Nephron progenitor cell (in vitro differentiated cells): ENCODE measurements around the gene TIMP4.

Experiments
- DNase-seq: peaks from one replicate; pipeline ENCODE4 v3.0.0; 2021
- H3K27ac Mint-ChIP-seq: 2 replicates; pipeline ENCODE4 v1.8.0; 2021; ENCODE audit warnings: mild to moderate bottlenecking, moderate library complexity, mixed read lengths
- H3K27me3 Mint-ChIP-seq: 2 replicates; pipeline ENCODE4 v1.8.0; 2021; ENCODE audit warnings: mild to moderate bottlenecking, low read depth, mixed read lengths; ENCODE audit not compliant: poor library complexity
- H3K36me3 Mint-ChIP-seq: 2 replicates; pipeline ENCODE4 v1.8.0; 2021; ENCODE audit warnings: low read depth, mixed read lengths
- H3K4me1 Mint-ChIP-seq: 2 replicates; pipeline ENCODE4 v1.8.0; 2021; ENCODE audit warnings: mixed read lengths
- H3K4me3 Mint-ChIP-seq: 2 replicates; pipeline ENCODE4 v1.8.0; 2021; ENCODE audit warnings: mild to moderate bottlenecking, moderate library complexity, mixed read lengths
- H3K9me3 Mint-ChIP-seq: 2 replicates; pipeline ENCODE4 v1.8.0; 2021; ENCODE audit warnings: mild to moderate bottlenecking, moderate library complexity, mixed read lengths
- CTCF ChIP-seq: fragments of 200-600 bp; sonication (generic); IDR thresholded peaks from 2 replicates; pipeline ENCODE4 v1.5.0; 2021; ENCODE audit warnings: antibody characterized with exemption

TIMP4 gene

DNA sequence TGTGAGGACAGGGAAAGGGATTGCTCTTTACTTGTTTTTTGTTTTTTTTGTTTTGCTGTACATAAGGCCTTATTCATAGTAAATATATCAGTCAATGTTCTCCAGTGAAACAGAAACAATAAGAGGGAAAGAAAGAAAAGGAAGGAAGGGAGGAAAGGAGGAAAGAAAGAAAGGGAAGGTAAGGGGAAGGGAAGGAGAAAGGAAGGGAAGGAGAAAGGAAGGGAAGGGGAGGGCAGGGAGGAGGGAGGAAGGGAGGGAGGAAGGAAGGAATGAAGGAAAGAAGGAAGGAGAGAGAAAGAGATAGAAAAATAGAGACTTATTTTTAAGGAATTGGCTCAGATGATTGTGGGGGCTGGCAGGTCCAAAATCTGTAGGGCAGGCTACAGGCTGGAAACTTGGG lies 37.2 kb downstream of the TIMP4 start:
- Mint-ChIP-seq H3K27ac (no peak overlapping the region), H3K4me3 (no peak overlapping the region), H3K36me3 (no peaks in the 10 kb centered on the region), H3K27me3 (peaks cover 13% of the 10 kb centered on the region), H3K9me3 (no peaks in the 10 kb centered on the region), H3K4me1 (peaks cover 11% of the 10 kb centered on the region)
- DNase-seq, result no peak
- no peak for TF ChIP-seq CTCF

DNA sequence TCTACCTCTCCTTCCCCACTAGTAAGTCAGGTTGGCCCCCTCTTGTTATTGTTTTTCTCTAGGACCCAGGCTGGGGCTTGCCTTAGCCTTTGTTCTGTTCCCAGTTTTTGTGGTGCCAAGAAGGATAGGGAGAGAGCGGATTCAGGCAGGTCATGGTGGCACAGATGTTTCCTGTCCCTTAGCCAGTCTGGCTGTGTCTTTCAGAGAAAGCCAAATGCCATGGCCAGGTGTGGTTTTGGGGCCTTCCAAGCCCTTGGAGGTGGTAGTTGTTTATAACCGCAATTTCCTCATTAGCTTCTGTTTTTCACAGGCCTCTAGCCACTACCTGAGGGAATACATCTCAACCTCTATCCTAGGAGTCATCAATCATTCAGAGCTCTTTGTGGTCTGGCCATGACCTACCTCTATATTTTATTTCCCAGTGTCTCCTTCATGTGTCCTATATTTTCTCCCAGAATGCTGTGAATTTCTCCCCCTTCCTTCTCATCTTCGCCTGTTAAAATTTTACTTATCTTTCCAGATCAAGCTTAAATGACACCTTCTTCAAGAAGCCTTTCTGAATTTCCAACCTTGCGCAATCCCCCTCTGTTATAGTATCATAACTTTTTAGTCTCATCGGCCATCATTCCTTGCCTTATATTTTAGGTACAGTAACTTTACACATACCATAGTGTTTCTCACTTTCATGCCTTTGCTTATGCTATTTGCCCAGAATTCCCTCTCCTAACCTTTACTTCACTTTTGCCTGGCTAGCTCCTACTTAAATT lies 38.2 kb downstream of the TIMP4 start:
- no peak for TF ChIP-seq CTCF
- DNase-seq, result no peak
- H3K27me3 Mint-ChIP-seq, result peaks cover 9% of the 10 kb centered on the region
- no peaks in the 10 kb centered on the region for H3K9me3 Mint-ChIP-seq
- H3K4me1 Mint-ChIP-seq, result peaks cover 11% of the 10 kb centered on the region
- peak overlapping the region; percentile 16 for H3K27ac Mint-ChIP-seq
- H3K36me3 Mint-ChIP-seq, result no peaks in the 10 kb centered on the region
- H3K4me3 Mint-ChIP-seq, result no peak overlapping the region

- Mint-ChIP-seq H3K9me3 (no peaks in the 10 kb centered on the region), H3K36me3 (no peaks in the 10 kb centered on the region), H3K27me3 (peaks cover 14% of the 10 kb centered on the region), H3K4me3 (no peak overlapping the region), H3K4me1 (peaks cover 11% of the 10 kb centered on the region), H3K27ac (no peak overlapping the region)
- TF ChIP-seq CTCF, result no peak
- DNase-seq, result no peak
Measured at GRCh38 chr3:12117473-12117872, 41.2 kb downstream of the TIMP4 start.

DNA sequence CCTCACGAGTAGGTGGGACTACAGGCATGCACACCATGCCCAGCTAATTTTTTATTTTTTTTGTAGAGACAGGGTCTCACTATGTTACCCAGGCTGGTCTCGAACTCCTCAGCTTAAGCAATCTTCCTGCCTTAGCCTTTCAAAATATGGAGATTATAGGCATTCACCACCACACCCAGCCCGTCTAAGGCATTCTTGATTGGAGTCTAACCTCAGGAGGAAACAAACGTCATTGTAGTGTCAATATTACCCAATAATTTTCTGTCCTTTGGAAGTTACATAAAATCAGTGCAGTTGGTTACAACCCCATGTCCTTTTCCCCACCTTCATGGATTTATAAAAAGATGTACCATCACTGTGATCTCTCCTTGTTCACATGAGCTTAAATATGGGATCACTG lies 41.8 kb downstream of the TIMP4 start:
- H3K27ac Mint-ChIP-seq, result no peak overlapping the region
- no peak for DNase-seq
- peaks cover 1% of the 10 kb centered on the region for H3K9me3 Mint-ChIP-seq
- no peak overlapping the region for H3K4me3 Mint-ChIP-seq
- H3K27me3 Mint-ChIP-seq, result peaks cover 14% of the 10 kb centered on the region
- H3K4me1 Mint-ChIP-seq, result peaks cover 11% of the 10 kb centered on the region
- TF ChIP-seq CTCF, result no peak
- H3K36me3 Mint-ChIP-seq, result no peaks in the 10 kb centered on the region

DNA sequence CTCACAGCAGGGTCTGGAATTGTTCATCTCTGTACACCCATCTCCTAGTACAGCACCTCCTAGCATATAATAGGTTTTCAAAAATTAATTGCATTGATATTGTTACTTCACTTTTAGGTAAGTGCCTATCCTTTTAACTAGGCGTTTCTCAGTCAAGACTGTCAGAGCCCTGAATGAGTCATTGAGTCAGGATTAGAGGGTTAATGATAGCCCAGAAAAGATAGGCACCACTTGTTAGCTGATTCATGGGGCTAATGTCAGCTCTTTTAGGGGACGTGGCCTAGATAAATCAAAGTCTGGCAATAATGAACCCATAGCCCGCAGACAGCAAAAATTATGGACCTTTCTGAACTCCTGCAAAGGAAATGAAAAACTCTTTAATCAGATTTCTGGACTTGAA lies 42.9 kb downstream of the TIMP4 start:
- Mint-ChIP-seq H3K4me3 (no peak overlapping the region), H3K27me3 (peaks cover 14% of the 10 kb centered on the region), H3K4me1 (peaks cover 8% of the 10 kb centered on the region), H3K27ac (no peak overlapping the region), H3K9me3 (peaks cover 11% of the 10 kb centered on the region), H3K36me3 (peaks cover 5% of the 10 kb centered on the region)
- no peak for TF ChIP-seq CTCF
- DNase-seq, result no peak

DNA sequence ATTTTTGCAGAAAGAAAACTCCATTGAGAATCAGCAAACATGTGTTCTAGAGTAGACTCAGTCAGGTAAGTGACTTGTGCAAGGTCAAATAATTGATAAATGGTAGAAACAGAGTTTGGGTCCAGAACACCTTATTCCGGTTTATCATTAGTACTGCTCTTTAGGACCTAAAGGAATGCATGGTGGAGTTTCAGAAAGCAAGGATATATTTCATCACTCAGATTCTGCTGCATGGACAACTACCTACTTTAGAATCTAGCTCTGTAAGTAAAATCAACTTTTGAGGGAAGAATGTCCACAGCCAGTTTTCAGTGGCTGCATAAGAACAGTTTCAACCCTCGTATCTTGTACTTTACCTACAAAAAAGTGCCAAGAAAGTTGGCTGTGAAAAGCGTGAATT lies 43.6 kb downstream of the TIMP4 start:
- peaks cover 14% of the 10 kb centered on the region for H3K27me3 Mint-ChIP-seq
- peaks cover 6% of the 10 kb centered on the region for H3K36me3 Mint-ChIP-seq
- TF ChIP-seq CTCF, result no peak
- no peak overlapping the region for H3K27ac Mint-ChIP-seq
- H3K9me3 Mint-ChIP-seq, result peaks cover 18% of the 10 kb centered on the region
- peaks cover under 1% of the 10 kb centered on the region for H3K4me1 Mint-ChIP-seq
- no peak for DNase-seq
- no peak overlapping the region for H3K4me3 Mint-ChIP-seq
